IPS-18a (cell line): ENCODE measurements around the gene ZNF358.

ENCODE experiments used
- H3K27ac ChIP-seq: one replicate; pipeline ENCODE4 v1.5.1; 2013; ENCODE audit warnings: low read length
- H3K27me3 ChIP-seq: one replicate; pipeline ENCODE4 v1.6.1; 2013; ENCODE audit warnings: mild to moderate bottlenecking, low read length; ENCODE audit not compliant: control insufficient read depth, insufficient read depth
- H3K36me3 ChIP-seq: one replicate; pipeline ENCODE4 v1.6.1; 2013; ENCODE audit warnings: low read depth, low read length; ENCODE audit not compliant: control insufficient read depth
- H3K4me1 ChIP-seq: one replicate; pipeline ENCODE4 v1.6.1; 2013; ENCODE audit warnings: low read depth, low read length; ENCODE audit not compliant: control insufficient read depth
- H3K4me3 ChIP-seq: one replicate; pipeline ENCODE4 v1.5.1; 2013; ENCODE audit warnings: low read length
- H3K9ac ChIP-seq: one replicate; pipeline ENCODE4 v1.6.1; 2013; ENCODE audit warnings: mild to moderate bottlenecking, low read length, moderate library complexity
- H3K9me3 ChIP-seq: one replicate; pipeline ENCODE4 v1.6.1; 2013; ENCODE audit warnings: low read depth, low read length; ENCODE audit not compliant: control insufficient read depth

Gene ZNF358

GRCh38 chr19:7478173-7478842, 37.6 kb upstream of the ZNF358 start:
- Histone ChIP-seq H3K27me3 (no peaks in the 10 kb centered on the region), H3K27ac (no peak overlapping the region), H3K4me1 (peaks cover 6% of the 10 kb centered on the region), H3K9me3 (no peaks in the 10 kb centered on the region), H3K9ac (no peak overlapping the region), H3K36me3 (no peaks in the 10 kb centered on the region), H3K4me3 (no peak overlapping the region)

- H3K27ac ChIP-seq: no peak overlapping the region
- H3K4me1 ChIP-seq: peaks cover 8% of the 10 kb centered on the region
- H3K9me3 ChIP-seq: no peaks in the 10 kb centered on the region
- no peaks in the 10 kb centered on the region for H3K27me3 ChIP-seq
- no peak overlapping the region for H3K4me3 ChIP-seq
- H3K36me3 ChIP-seq: no peaks in the 10 kb centered on the region
- H3K9ac ChIP-seq: no peak overlapping the region
These were observed 37.1 kb upstream of the ZNF358 start for GRCh38 chr19:7478843-7479227.

GRCh38 chr19:7480222-7480969, 35.5 kb upstream of the ZNF358 start:
- Histone ChIP-seq H3K36me3 (no peaks in the 10 kb centered on the region), H3K27ac (no peak overlapping the region), H3K4me1 (peaks cover 8% of the 10 kb centered on the region), H3K9me3 (no peaks in the 10 kb centered on the region), H3K4me3 (no peak overlapping the region), H3K9ac (no peak overlapping the region), H3K27me3 (no peaks in the 10 kb centered on the region)

- no peak overlapping the region for H3K9ac ChIP-seq
- no peaks in the 10 kb centered on the region for H3K36me3 ChIP-seq
- peaks cover 8% of the 10 kb centered on the region for H3K4me1 ChIP-seq
- no peak overlapping the region for H3K27ac ChIP-seq
- H3K27me3 ChIP-seq: no peaks in the 10 kb centered on the region
- no peaks in the 10 kb centered on the region for H3K9me3 ChIP-seq
- no peak overlapping the region for H3K4me3 ChIP-seq
These were observed 35.0 kb upstream of the ZNF358 start for GRCh38 chr19:7480970-7481255.

GRCh38 chr19:7482584-7483439, 33.1 kb upstream of the ZNF358 start:
- Histone ChIP-seq H3K4me3 (peak overlapping the region; percentile 46), H3K27me3 (no peaks in the 10 kb centered on the region), H3K4me1 (peaks cover 8% of the 10 kb centered on the region), H3K9ac (peak overlapping the region; percentile 55), H3K9me3 (no peaks in the 10 kb centered on the region), H3K36me3 (no peaks in the 10 kb centered on the region), H3K27ac (no peak overlapping the region)

- H3K4me3 ChIP-seq: peak overlapping the region; percentile 46
These were observed 32.1 kb upstream of the ZNF358 start for GRCh38 chr19:7483720-7484201.

GRCh38 chr19:7486923-7487322, 29.0 kb upstream of the ZNF358 start:
- H3K36me3 ChIP-seq: no peaks in the 10 kb centered on the region
- no peak overlapping the region for H3K27ac ChIP-seq
- H3K4me1 ChIP-seq: peaks cover 18% of the 10 kb centered on the region
- H3K27me3 ChIP-seq: no peaks in the 10 kb centered on the region
- H3K9ac ChIP-seq: no peak overlapping the region
- no peak overlapping the region for H3K4me3 ChIP-seq
- no peaks in the 10 kb centered on the region for H3K9me3 ChIP-seq

More at GRCh38 chr19:7483720-7484201, 32.1 kb upstream of the ZNF358 start:
- H3K27ac ChIP-seq: no peak overlapping the region
- H3K36me3 ChIP-seq: no peaks in the 10 kb centered on the region
- H3K27me3 ChIP-seq: no peaks in the 10 kb centered on the region
- peaks cover 8% of the 10 kb centered on the region for H3K4me1 ChIP-seq
- peak overlapping the region; percentile 55 for H3K9ac ChIP-seq
- no peaks in the 10 kb centered on the region for H3K9me3 ChIP-seq

- H3K27me3 ChIP-seq: no peaks in the 10 kb centered on the region
- H3K9me3 ChIP-seq: no peaks in the 10 kb centered on the region
- H3K4me3 ChIP-seq: peak within 1 kb of the TSS; percentile 64
- H3K27ac ChIP-seq: peak within 1 kb of the TSS; percentile 83
- H3K9ac ChIP-seq: peak within 1 kb of the TSS; percentile 71
- H3K4me1 ChIP-seq: peaks cover 10% of the 10 kb centered on the region
- no peaks in the 10 kb centered on the region for H3K36me3 ChIP-seq
These were observed 27.1 kb upstream of the ZNF358 start, which contains the start of gene PEX11G for GRCh38 chr19:7488736-7489353. TSS of gene PEX11G (minus strand) at chr19:7489035. CDS start at chr19:7489010, 25 bp downstream.

- H3K4me1 ChIP-seq: peaks cover 10% of the 10 kb centered on the region
- H3K4me3 ChIP-seq: no peak overlapping the region
These were observed 26.3 kb upstream of the ZNF358 start for GRCh38 chr19:7489609-7490044.

GRCh38 chr19:7492142-7492541, 23.8 kb upstream of the ZNF358 start:
- H3K36me3 ChIP-seq: no peaks in the 10 kb centered on the region
- no peaks in the 10 kb centered on the region for H3K27me3 ChIP-seq
- peaks cover 10% of the 10 kb centered on the region for H3K4me1 ChIP-seq
- H3K9ac ChIP-seq: no peak overlapping the region
- no peak overlapping the region for H3K27ac ChIP-seq
- no peak overlapping the region for H3K4me3 ChIP-seq
- no peaks in the 10 kb centered on the region for H3K9me3 ChIP-seq

More at GRCh38 chr19:7489609-7490044, 26.3 kb upstream of the ZNF358 start:
- Histone ChIP-seq H3K36me3 (no peaks in the 10 kb centered on the region), H3K9ac (peak overlapping the region; percentile 71), H3K27ac (no peak overlapping the region), H3K27me3 (no peaks in the 10 kb centered on the region), H3K9me3 (no peaks in the 10 kb centered on the region)

GRCh38 chr19:7492558-7492957, 23.3 kb upstream of the ZNF358 start:
- H3K9ac ChIP-seq: no peak overlapping the region
- no peak overlapping the region for H3K4me3 ChIP-seq
- peaks cover 10% of the 10 kb centered on the region for H3K4me1 ChIP-seq
- H3K27ac ChIP-seq: no peak overlapping the region
- H3K36me3 ChIP-seq: no peaks in the 10 kb centered on the region
- no peaks in the 10 kb centered on the region for H3K9me3 ChIP-seq
- no peaks in the 10 kb centered on the region for H3K27me3 ChIP-seq
